ENCODE results near the gene CEP72.

Gene CEP72

GRCh38 chr5:639253-639530 is 27.1 kb downstream of the CEP72 start:
- DNase-seq (ENCODE audit: low read depth in 2 of 2), result no peak

GRCh38 chr5:639584-640213 is 27.6 kb downstream of the CEP72 start:
- DNase-seq (ENCODE audit: low read depth in 2 of 2), result no peak

GRCh38 chr5:640461-641330 is 28.6 kb downstream of the CEP72 start:
- DNase-seq (ENCODE audit: low read depth in 2 of 2), result no peak

- DNase-seq (ENCODE audit: low read depth in 2 of 2), result no peak
These were observed 29.2 kb downstream of the CEP72 start for GRCh38 chr5:641331-641765.

- no peak for DNase-seq (ENCODE audit: low read depth in 2 of 2)
These were observed 30.3 kb downstream of the CEP72 start for GRCh38 chr5:642481-642880.

- no peak for DNase-seq (ENCODE audit: low read depth in 2 of 2)
These were observed 31.2 kb downstream of the CEP72 start for GRCh38 chr5:643351-643801.

- no peak for DNase-seq (ENCODE audit: low read depth in 2 of 2)
These were observed 31.7 kb downstream of the CEP72 start for GRCh38 chr5:643811-644271.

- DNase-seq (ENCODE audit: low read depth in 2 of 2), result no peak
These were observed 32.4 kb downstream of the CEP72 start for GRCh38 chr5:644509-644908.

- no peak for DNase-seq (ENCODE audit: low read depth in 2 of 2)
These were observed 32.8 kb downstream of the CEP72 start for GRCh38 chr5:644971-645370.

GRCh38 chr5:645421-645820 is 33.3 kb downstream of the CEP72 start:
- no peak for DNase-seq (ENCODE audit: low read depth in 2 of 2)

GRCh38 chr5:646396-647201 is 34.5 kb downstream of the CEP72 start:
- DNase-seq (ENCODE audit: low read depth in 2 of 2), result no peak

GRCh38 chr5:647311-647710 is 35.2 kb downstream of the CEP72 start:
- DNase-seq (ENCODE audit: low read depth in 2 of 2), result no peak

GRCh38 chr5:647727-648126 is 35.6 kb downstream of the CEP72 start:
- no peak for DNase-seq (ENCODE audit: low read depth in 2 of 2)

GRCh38 chr5:651296-652022 is 39.3 kb downstream of the CEP72 start:
- DNase-seq (ENCODE audit: low read depth in 2 of 2), result no peak

- no peak for DNase-seq (ENCODE audit: low read depth in 2 of 2)
These were observed 39.9 kb downstream of the CEP72 start for GRCh38 chr5:652023-652515.

- DNase-seq (ENCODE audit: low read depth in 2 of 2), result no peak
These were observed 40.7 kb downstream of the CEP72 start for GRCh38 chr5:652773-653350.

GRCh38 chr5:654071-654778 is 42.1 kb downstream of the CEP72 start:
- DNase-seq (ENCODE audit: low read depth in 2 of 2), result no peak

GRCh38 chr5:655406-655805 is 43.3 kb downstream of the CEP72 start:
- no peak for DNase-seq (ENCODE audit: low read depth in 2 of 2)

- no peak for DNase-seq (ENCODE audit: low read depth in 2 of 2)
These were observed 45.4 kb downstream of the CEP72 start for GRCh38 chr5:657570-657969.

- DNase-seq (ENCODE audit: low read depth in 2 of 2), result no peak
These were observed 46.0 kb downstream of the CEP72 start for GRCh38 chr5:658103-658502.
